GF-D8 (cell line): ENCODE results near the gene SYCE3.

Experiments
- DNase-seq: peaks from one replicate; lab custom pipeline; 2025; lab: John Stamatoyannopoulos, UW

SYCE3 gene

DNA sequence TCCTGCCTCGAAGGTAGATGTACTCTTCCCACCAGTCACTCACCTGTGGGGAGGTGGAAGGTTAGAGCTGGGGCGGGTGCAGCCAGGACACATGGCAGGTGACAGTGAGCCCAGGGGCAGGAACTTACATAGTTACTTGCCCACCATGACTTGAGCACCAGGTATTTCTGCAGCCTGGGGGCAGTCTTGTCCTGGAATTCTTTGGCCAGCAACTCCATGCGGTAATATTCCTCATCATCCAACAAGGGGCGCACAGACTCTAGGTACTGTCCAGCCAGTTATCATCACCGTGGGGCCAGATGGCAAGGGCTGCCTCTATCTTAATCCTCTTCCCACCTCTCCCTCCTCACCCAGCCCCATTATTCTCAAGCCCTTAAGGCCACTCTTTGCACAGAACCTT lies 13.4 kb upstream of the SYCE3 start:
- no peak for DNase-seq

DNA sequence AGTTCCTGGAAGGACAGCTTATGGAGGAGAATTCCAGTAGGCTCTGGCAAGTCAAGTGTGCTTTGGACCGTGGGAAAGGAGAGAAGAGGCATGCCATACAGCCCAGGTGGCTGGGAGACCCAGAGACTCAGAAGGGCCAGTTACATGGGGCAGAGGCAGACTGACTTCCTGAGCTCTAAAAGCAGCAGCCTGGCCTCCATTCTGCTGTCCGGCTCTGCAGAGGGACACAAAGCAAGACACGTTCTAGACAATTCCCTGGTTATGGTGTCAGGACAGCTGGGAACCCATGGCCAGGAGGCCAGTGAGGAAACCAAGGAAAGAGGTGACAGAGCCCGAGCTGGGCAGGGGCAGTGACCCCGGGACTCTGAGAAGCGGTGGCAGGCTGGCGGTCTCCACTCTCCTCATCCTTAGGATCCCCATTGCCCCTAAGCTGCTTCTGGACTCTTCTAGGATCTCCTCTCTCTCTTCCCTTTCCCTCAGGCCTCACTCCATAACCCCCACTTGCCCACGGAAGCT lies 12.8 kb upstream of the SYCE3 start:
- DNase-seq: no peak

DNA sequence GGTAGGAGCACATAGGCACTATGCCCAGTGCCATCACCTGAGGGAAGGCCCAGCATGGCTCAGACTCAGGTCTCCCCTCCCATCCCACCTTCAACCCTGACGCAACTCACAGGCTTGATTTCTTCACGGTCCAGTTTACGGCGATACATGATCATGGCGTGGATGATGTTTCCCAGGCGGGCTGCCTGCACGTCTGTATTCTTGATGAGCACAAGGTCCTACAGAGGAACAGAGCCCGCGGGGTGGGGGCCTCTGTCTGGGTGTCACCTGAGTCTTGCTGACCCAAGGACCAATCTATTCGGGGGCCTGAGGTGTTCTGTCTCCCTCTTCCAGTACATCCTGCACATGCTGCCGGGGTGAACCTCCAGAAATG lies 11.7 kb upstream of the SYCE3 start:
- no peak for DNase-seq

DNA sequence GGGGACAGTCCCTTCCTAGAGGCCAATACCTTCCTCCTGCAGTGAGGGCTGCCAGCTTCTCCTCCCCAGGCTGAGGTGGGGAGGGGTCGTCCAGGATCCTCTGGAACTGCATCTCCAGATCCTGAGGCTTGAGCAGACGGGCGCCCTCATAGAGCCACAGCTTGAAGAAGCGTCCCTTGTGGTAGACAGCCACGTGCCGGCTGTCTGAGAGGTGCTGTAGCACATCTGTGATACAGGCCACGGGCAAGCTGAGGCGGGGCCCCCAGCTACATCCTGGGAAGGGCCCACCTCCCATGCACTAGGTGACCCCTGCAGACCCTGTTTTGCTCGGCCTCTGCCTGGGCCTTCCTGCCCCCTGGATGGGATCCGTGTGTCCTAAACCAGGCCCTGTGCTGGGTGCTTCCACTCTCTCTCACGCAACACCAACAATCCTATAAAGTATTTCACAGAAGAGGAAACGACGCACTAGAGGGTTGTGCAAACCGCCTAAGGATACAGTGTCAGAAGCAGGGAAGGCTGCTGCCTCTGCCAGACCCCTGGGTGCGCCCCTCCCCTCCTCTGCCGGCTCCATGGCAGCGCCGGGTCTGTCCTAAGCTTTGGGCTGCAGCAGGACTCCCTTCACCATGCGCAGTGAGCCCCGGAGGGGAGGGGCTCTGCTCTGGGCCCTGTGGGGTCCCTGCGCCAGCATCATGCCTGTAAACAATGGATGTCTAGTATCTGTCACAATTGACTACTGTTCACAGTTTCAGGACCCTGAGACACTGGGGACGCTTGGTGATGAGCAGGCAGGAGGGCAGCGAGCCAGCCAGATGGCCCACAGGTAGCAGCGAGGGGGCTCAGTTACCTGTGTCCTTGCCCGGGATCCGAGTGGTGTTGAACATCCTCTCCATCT lies 11.0 kb upstream of the SYCE3 start:
- DNase-seq: no peak

DNA sequence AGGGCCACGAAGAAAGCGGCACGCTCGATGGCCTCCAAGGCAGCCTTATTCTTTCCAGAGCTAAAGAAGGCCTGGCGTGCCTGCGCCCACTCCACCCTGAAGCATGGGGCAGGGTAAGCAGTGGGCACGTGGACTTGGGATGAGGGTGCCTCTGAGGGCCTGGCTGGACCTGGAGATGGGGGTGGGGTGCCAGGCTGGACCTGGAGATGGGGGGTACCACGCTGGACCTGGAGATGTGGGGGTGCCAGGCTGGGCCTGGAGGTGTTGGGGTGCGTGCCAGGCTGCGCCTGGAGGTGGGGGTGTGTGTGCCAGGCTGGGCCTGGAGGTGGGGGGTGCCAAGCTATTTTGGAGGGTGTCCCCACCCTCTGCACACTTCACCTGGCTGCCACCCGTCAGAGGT lies 10.2 kb upstream of the SYCE3 start:
- DNase-seq: no peak

DNA sequence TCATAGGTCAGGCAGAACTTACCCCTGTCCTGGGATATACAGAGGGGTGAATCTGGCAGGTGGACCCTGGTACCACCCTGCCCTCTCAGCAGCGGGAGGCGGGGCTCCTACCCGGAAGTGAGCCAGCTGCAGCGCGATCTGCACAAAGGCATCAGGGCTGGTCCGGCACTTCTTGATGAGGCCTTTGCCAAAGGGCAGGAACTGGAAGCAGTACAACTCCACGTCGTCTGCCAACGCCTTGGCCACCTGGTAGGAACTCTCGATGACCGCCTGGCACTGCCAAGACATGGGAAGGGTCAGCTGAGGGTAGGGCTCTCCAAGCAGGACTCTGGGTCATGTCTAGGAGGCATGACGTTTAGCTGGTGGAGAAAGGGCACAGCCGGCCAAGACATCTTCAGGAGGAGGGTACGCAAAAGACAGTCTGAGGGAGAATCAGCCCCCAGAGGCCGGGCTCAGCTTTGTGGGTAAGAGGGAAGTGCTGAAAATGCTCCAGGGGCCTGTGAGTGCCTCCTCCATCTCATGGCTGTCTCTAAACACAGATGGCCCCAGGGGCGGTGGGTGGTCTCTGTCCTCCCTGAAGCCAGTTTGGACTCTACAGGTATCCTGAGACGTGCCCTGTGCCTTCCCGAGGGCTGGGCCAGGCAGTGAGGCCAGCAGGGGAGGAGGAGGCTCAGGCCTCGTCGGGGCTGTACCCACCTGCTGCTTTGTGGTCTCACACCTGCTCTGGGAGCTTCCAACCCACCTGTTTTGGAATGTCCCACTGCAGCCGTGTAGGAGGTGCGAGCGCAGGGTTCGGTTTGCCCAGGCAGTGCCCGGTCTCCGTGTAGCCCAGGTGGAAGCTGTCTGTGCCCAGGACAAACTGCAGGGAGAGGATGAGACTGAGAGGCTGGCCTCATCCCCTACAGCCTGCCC lies 8.8 kb upstream of the SYCE3 start:
- no peak for DNase-seq

DNA sequence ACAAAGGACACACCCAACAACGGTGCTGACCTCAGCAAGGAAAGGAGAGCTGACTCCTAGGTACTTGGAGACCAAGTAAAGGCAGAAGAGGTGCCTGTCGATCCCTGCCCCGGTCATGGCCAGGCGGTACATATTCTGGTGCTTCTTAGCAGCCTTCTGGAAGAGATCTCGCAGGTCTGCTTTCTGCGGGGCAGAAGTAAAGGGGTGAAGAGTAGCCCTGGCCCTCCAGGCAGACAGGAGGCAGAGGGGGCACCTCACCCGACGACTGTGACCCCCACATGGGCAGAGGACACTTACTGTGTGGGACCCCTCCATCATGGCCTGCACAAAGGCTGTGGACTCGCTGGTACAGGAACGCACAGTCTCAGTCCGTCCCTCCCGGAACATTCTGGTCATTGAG lies 8.1 kb upstream of the SYCE3 start:
- no peak for DNase-seq

DNA sequence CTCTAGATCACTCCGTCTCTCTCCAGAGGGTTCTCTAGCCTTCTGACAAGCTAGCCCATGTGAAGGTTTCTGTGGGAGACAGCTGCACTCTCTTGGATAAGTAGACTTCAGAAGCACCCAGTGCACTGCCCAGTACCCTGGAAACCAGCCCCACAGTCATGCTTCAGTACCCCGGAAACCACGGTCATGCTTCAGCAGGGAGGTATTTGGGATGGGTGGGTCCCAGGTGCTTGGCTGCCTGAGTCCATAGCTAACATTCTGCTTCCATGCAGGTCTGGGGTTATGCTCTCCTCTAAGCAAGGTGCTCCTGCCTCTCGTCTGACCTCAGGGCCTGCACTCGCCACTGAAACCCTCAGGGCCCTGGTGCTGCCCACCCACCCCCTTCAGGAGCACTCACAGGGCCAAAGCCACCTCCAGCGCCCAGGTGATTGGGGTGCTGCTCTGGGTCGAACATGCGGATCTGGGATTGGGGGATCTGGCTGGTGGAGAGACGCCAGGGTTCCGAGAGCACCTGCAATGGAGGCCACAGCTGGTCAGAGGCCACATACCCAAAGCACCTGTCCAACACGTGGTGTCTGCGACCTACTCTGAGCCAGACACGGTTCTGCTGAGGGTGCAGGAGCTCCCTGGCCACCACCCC lies 7.3 kb upstream of the SYCE3 start:
- DNase-seq: no peak

DNA sequence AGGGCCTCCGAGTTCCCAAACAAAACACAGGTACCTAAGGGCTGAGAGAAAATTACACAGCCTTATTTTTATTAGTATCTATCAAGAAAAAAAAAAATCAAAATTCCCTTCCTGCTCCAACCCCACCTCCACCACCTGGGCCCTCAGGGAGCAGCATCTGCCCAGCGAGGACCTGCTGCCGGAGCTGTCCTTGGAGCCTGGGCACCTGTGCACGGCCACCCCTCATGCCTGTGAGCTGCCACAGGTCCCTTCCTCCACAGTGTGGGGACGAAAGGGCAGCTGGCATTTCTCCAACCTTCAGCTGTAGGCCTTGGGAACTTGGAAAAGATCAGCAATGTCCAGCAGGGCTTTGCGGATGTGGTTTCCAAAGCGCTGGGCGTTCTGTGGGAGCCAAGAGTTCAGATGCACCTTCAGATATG lies 6.3 kb upstream of the SYCE3 start:
- no peak for DNase-seq

DNA sequence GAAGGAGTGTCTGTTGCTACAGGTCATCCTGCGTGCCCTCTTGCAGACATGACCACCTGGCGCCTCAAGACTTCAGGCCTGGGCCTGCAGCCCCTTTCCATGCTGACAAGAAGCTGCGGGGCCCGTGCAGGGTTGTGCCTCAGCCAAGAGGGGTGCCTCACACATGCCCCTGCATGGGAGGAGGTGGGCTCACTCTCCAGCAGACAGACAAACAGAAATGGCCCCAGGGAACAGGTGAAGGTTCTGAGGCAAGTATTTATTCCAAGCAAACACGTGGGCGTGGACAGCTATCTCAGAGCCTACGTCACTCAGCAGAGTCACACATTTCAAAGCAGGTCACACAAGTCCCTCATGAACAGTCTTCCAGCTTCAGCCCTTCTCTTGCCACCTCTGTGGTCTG lies 5.9 kb upstream of the SYCE3 start:
- no peak for DNase-seq

DNA sequence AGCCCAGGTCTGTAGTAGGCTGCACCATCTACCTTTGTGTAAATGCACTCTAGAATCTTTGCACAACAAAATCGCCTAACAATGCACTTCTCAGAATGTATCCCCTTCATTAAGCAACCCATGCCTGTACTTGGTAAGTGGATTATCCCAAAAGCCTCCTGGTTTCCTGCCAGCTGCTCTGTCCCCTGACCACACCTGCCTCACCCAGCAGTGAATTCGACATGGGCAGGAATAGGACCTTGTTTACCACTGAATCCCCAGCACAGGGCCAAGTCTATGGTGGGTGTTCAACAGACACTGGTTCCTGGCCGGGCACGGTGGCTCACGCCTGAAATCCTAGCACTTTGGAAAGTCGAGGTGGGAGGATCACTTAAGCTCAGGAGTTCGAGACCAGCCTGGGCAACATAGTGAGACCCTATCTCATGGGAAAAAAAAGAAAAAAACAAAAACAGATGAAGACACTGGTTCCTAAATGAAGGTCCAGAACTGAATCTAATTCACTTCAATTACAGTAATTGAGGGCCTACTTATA lies 5.1 kb upstream of the SYCE3 start:
- no peak for DNase-seq

DNA sequence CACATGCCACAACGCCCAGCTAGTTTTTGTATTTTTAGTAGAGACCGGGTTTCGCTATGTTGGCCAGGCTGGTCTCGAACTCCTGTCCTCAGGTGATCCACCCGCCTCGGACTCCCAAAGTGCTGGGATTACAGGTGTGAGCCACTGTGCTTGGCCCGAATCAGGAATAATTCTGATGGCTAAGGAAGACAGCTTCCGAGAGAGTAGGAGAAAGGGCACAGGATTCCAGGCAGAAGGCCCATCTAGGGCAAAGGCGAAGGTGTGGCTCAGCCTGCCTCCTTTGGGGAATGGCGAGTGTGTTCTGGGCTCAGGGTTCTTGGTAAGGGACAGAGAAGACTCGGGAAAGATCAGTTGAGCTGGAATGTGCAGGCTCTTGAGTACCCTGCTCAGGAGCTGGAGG lies 1.6 kb upstream of the SYCE3 start:
- no peak for DNase-seq

DNA sequence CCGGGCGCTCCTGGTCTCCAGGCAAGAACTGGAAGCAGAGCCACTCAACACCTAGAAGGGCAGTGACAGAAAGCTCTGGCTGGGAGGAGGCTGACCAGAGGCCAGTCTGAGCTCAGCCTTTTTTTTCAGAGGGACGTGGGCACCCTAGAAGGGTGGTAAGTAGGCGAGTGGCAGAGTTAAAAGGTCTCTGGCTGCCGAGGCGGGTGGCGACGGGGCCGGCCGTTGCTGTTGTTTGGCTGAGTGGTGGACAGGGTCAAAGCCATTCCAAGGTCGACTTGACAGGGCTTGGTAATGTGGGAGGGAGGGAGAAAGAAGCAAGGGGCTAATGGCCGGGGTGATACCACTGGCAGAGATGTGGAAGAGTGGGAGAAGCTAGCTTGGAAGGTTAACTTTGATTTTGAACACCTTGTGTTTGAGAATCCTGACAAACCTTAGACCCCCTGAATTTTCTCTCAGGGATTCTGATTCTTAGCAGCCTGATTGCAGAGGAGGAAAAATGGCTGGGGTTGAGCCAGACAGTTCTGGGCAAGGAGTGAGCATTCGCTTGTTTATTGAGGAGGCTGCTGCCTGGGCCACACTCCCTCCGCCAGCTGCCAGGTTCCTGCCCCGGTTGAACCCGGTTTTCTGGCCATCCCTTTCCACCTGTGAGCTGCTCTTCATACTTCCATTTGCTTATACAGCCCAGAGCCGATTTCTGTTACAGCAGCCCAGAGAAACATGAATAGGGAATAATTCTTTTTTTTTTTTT lies 868 bp upstream of the SYCE3 start:
- DNase-seq: no peak

DNA sequence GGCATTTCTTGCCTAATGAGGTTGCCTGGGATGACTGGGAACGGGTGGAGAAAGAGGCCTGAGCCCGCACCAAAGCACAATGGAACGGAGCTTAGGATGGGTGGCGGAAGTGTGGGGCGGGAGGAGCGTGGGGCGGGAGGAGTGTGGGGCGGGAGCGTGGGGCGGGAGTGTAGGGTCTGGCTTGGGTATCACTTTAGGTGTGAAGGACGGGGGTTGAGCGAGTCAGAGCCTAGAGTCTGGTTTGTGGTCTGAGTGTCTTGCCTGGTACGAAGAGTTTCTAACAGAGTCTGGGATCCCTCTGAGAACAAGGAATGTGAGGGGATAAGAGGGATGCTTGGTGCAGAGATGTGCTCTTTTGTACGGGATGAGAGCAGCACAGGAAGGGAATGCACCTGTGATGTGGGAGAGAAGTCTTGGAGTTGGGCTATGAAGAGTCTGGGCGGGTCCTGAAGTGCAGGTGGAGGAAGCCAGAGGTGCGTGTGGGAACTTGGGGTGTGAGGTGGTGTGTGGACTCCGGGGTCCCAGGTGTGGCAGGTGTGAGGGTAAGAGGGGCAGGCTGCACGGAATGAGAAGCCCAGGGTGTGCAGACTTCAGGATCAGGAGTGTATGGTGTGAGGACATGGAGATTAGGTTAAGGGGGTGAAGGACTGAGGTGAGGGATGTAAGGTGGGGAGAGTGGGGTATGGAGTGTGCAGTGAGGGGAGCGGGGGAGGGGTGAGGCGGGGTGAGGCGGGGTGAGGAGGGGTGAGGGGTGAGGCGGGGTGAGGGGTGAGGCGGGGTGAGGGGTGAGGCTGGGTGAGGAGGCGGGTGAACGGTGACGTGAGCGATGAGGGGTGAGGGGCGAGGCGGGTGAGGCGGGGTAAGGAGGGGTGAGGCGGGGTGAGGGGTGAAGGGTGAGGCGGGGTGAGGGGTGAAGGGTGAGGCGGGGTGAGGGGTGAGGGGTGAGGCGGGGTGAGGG lies 1.0 kb downstream of the SYCE3 start:
- DNase-seq: no peak

DNA sequence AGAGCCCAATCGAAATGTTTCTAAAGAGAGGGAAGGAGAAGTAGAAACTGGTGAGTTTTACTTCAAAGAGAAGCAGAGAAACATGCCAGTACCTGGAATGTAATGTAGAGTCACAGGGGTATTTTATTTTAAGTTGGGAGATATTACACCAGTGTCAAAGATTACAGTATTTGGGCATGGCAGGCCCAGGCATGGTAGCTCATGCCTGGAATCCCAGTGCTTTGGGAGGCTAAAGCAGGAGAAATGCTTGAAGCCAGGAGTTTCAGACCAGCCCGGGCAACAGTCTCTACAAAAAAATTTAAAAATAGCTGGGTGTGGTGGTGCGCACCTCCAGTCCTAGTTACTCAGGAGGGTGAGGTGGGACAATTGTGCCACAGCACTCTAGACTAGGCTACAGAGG lies 2.7 kb downstream of the SYCE3 start:
- no peak for DNase-seq

DNA sequence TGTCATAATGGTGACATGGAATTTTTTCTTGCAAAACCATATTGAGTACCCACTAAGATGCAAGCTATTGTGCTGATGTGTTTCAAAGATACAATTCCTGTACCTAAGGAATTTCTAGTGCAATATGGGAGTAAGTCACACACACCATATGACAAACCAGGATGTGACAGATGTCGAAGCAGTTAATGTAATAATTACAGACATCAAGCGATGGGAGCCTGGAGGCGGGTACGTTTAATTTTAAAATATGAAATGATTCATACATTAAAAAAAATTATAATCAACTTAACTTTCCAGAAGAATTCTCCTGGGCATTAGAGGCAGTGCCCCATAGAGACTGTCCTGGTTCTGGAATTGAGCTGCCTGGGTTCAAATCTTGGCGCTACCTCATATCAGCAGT lies 6.0 kb downstream of the SYCE3 start:
- DNase-seq: no peak

DNA sequence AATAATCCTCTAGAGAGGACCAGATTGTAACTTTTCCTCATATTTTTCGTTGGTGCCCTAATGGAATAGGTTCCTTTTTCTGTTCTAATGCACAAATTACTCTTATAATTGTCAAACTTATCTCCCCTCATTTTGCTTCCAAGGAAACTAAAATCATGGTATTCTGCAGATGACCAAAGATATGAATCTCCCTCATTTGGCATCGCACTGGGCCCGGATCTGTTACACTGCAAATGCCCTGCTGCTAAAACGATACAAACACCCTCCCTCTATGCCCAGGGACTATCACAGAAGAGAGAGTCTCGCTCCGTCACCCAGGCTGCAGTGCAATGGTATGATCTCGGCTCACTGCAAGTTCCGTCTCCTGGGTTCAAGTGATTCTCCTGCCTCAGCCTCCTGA lies 9.4 kb downstream of the SYCE3 start:
- DNase-seq: no peak

DNA sequence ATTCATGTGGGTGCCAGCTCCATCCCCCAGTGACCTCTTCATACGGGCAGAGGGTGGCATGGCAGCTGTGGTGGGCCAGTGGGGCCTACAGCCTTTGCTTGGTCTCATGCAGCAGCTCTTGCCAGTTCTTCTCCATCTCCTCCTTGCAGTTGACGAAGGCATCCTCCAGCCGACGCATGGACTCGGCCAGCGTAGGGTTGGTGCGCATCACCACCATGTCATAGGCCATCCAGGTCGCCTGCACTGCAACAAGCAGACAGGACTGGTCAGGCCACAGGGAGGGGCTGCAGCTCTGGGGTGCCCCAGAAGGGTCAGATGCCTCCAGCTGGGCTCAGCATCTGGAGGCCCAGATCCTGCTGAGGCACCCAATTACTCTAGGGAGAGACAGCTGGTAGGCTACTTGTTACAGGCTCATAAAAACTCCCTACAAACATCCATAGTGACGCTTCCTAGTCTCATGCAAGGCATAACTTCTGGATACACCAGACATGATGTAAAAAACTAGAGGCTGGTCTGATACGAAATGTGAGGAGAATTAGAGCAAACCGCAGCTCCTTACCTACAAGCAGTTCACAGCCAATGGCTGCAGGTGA lies 11.5 kb downstream of the SYCE3 start:
- DNase-seq: no peak

DNA sequence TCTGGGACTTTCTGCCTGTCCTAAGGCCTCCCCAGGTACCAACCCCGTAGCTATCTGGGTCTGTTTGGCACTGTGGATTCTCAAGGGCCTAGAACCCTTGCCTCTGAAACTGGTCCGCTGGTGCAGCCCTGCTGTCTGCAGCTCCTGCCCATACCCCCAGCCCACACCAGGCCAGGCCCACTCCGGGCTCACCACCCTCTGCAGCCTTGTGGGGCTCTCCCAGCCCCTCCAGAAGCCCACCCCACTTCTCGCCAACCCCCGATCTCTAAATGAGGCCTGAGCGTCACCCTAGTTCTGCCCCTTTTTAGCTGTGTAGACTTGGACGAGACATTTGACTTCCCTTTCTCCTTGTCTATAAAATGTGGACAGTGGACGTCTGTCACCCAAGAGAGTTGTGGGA lies 12.3 kb downstream of the SYCE3 start:
- no peak for DNase-seq
